ENCODE measurements around the gene CHMP4A.
"Not testable (repeated sequence)": the region's sequence is repeated elsewhere in the genome, so short reads cannot be mapped to it uniquely, and the experiment has no call there.

Gene CHMP4A

DNA sequence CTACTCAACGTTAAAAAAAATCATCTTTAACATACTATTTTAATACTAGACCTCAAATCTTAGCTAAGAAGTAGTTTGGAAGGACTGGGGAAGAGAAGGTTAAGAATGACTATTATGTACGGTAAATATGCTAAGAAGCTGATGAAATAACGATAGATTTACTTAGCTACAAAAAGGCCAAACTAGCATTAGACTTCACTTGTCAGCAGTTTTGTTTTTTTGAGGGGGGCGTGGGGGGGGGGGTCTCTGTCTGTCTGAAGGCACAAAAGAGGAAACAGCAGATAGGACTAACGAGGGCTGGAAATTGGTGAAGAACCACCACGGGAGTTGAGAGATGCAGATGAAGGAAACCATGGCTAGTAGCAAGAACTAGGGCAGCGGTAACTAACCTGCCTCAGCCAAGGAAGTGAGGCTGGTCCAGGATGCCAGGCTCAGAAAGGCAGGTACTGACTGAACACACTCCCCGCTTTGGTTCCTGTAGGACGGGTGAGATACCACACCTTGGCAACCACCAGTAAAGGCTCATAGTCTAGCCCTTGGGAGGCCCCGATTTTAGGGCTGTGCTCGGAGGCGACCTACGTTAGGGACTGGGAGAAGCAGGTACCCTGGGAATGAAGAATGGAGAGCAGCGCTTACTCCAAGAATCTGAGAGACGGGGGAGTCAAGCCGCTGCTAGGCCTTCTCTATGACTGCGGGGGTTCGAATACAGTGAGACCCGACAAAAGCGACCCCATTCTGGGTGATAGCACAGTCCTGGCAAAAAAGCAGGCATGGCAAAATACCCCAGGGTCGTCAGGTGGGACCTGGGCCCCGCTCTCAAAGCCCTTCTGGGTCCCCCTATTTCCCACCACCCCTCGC is 18.2 kb upstream of the CHMP4A start:
- no peak for DNase-seq (ENCODE audit: extremely low read depth in 1 of 2, low read depth in 1 of 2)

DNA sequence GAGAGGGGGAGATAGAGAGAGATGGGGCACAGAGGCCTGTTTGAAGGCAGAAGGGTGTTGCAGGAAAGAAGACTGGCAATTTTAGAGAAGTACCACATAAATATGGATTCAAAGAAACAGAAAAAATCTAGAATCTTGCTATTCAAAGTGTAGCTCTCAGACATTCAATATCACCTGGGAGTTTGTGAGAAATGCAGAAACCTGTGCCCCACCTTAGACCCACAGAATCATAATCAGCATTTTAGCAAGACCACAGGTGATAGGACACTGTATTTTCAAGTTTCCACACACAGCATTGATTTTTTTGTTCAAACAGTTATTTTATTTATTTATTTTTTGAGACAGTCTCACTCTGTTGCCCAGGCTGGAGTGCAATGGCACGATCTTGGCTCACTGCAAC is 15.6 kb upstream of the CHMP4A start:
- no peak for DNase-seq (ENCODE audit: extremely low read depth in 1 of 2, low read depth in 1 of 2)

DNA sequence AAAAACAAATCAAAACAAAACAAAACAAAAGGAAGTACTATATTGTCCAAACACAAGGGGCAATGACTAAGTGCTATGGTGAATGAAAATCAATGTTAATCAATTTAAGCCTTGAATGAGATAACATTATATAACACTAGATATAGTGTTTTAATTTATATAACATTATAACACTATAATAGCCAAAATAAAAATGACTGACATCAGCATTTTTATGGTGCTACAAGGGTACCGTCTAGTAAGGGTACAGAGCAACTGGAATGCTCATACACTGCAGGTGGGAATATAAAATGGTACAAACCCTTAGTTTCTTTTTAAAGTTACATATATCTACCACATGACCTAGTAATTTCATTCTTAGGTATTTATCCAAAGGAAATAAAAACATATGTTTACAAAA is 13.2 kb upstream of the CHMP4A start:
- DNase-seq (ENCODE audit: extremely low read depth in 1 of 2, low read depth in 1 of 2): no peak

GRCh38 chr14:24224618-24225071 is 11.4 kb upstream of the CHMP4A start:
- DNase-seq (ENCODE audit: extremely low read depth in 1 of 2, low read depth in 1 of 2): no peak

- DNase-seq (ENCODE audit: extremely low read depth in 1 of 2, low read depth in 1 of 2): not testable (repeated sequence)
Measured at GRCh38 chr14:24222987-24223386, 9.7 kb upstream of the CHMP4A start.

DNA sequence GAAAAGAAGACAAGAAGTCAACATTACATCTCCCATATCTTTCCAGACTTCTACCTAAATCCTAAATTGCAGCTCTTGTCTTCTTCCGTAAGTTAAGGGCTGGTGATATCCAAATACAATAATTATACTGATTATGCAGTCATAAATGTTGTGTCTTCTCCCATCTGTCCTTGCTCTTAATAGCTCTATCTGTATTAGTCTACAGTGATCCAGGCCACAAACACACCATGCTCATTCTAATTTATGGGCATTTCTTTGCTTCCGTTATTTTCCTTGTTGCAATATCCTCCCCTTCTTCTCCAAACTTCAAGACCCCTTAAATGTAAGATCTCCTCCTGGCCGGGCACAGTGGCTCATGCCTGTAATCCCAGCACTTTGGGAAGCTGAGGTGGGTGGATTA is 6.2 kb upstream of the CHMP4A start:
- DNase-seq (ENCODE audit: extremely low read depth in 1 of 2, low read depth in 1 of 2): no peak

- no peak for DNase-seq (ENCODE audit: extremely low read depth in 1 of 2, low read depth in 1 of 2)
Measured at GRCh38 chr14:24219080-24219479, 5.8 kb upstream of the CHMP4A start.

DNA sequence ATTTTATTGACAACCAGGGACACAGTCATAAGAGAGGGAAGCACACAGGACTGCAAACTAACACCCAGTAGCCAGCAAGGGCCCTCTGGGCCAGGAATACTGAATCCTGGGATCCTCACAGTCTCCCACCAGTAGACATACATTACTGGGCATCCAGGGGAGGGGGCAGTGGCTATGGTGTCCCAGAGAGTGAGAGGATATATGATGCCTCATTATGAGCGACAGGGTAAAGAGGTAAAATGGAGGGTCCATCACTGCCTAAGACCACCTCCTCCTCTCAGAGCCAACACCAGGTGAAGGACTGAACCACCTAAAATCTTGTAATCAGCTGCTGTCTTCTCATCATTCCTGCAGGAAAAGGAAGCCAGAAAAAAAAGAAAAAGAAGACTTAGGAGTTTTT is 3.6 kb upstream of the CHMP4A start:
- not testable (repeated sequence) for DNase-seq (ENCODE audit: extremely low read depth in 1 of 2, low read depth in 1 of 2)

GRCh38 chr14:24216345-24216699 is 3.0 kb upstream of the CHMP4A start:
- DNase-seq (ENCODE audit: extremely low read depth in 1 of 2, low read depth in 1 of 2): no peak

DNA sequence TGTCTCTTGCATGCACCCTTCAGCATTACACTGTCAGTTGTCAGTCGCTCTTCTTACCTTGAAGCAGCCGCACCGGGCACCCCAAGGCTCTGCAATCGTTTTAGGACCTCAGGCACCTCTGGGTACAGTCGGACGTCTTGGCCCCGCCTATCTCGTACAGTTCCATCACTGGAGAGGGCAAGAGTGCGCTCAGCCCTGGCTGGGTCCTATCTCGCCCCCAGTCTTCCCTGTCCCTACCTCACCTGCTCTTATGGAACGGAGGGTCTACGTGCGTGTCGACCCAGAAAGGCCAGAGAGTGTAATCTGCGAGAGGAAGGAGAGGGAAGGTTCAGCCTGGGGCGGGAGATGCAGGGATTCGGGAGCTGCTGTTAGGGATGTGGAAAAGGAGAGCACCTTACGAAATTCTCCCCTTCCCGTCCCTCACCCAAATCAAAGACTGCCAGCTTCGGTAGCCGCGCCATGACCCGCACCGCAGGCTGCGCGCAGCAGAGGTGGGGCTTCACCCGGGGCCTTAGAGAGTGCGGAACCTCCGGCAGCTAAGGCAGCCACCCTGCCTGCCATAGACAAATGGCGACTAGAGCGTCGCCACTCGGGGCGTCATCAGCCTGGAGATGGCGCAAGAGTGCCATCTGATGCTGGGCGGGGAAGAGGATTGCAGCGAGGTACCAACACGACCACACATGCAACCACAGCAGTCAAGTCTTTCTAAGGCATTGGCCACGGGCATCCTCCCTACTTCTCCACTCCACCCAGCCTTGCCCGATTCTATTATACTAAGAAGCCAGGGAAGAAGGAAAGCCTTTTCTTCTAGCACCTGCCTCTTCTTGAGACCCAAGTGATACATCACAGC is 2.4 kb upstream of the CHMP4A start, which contains the start of gene MDP1:
MDP1 (minus strand) TSS at position 572 of the 850 bp plus-strand sequence; CDS start at position 461, 111 bp downstream.
- peak; percentile 62 to 83 for DNase-seq (ENCODE audit: extremely low read depth in 1 of 2, low read depth in 1 of 2)

GRCh38 chr14:24213866-24214662 is 776 bp upstream of the CHMP4A start:
- no peak for DNase-seq (ENCODE audit: extremely low read depth in 1 of 2, low read depth in 1 of 2)

DNA sequence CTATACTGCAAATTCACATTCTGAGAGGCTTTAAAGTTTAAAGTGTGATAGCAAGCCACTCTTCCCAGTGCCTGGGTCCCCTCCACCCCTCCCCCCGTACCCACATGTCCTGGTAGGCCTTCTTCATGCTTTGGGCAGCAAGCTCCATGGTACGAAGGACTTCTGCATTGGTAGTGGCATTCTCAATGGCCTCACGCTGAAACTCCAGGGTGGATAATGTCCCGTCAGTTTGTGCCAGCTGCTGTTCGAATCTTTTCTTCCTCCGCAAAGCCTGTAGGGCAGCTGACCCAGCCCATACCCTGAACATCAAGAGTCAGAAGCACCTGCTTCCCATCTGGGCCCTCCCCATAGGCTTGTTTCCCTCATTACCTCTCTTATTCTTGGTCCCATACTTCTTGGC is 2.0 kb downstream of the CHMP4A start:
- no peak for DNase-seq (ENCODE audit: extremely low read depth in 1 of 2, low read depth in 1 of 2)

- DNase-seq (ENCODE audit: extremely low read depth in 1 of 2, low read depth in 1 of 2): no peak
Measured at GRCh38 chr14:24207625-24208024, 5.7 kb downstream of the CHMP4A start.

DNA sequence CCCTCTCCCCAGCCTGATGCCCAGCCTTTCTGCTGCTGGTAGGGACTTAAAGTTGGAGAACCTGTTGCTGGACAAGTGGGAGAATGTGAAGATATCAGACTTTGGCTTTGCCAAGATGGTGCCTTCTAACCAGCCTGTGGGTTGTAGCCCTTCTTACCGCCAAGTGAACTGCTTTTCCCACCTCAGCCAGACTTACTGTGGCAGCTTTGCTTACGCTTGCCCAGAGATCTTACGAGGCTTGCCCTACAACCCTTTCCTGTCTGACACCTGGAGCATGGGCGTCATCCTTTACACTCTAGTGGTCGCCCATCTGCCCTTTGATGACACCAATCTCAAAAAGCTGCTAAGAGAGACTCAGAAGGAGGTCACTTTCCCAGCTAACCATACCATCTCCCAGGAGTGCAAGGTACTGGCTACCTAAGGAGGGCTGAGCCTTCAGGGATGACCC is 6.2 kb downstream of the CHMP4A start:
- DNase-seq (ENCODE audit: extremely low read depth in 1 of 2, low read depth in 1 of 2): no peak

- DNase-seq (ENCODE audit: extremely low read depth in 1 of 2, low read depth in 1 of 2): no peak
Measured at GRCh38 chr14:24206260-24207103, 6.8 kb downstream of the CHMP4A start.

DNA sequence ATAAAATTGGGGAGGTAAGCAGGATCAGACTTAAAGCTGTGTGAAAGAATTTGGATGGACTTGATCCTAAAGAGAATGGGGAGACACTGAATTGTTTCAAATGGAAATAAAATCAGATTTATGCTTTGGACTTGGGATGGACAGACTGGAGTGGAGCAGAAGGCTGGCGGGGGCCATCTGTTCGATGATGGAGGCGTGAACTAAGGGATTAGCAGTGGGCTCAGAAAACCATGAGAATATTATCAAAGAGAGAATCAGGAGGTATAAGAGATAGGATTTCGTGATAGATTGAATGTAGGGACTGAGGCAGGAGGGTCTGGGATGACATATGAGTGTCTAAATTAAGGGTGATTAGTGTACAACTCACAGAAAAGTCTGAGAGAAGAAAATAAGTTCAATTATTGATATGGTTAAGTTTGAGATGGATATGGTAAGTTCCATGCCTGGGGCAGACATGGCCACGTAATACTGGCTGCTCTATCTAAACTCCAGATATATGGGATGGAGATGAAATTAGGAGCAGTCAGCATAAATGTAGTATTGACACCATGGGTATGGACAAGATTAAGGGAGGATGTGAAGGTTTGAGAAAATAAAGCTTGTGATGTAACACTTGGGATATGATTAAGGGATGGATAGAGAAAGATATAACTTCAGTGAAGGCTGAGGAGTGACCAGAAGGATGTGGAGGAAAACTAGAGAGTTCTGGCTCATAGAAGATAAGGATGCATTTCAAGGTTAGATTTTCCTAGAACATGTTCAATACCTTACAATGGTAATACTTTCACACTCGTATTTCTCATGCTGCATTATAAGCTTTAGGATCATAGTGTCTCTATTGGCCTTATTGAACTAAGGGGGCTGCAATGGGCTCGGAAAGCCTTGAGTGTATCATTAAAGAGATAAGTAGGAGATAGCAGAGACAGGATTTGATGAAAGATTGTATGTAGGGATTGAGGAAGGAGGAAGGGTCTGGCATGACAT is 8.8 kb downstream of the CHMP4A start:
- no peak for DNase-seq (ENCODE audit: extremely low read depth in 1 of 2, low read depth in 1 of 2)

- not testable (repeated sequence) for DNase-seq (ENCODE audit: extremely low read depth in 1 of 2, low read depth in 1 of 2)
Measured at GRCh38 chr14:24203249-24203886, 9.9 kb downstream of the CHMP4A start.

- not testable (repeated sequence) for DNase-seq (ENCODE audit: extremely low read depth in 1 of 2, low read depth in 1 of 2)
Measured at GRCh38 chr14:24202538-24202937, 10.8 kb downstream of the CHMP4A start.

All from stimulated activated CD8-positive, alpha-beta memory T cell treated with anti-CD3 and anti-CD28 coated beads, Interleukin-7, amount 100 ng/mL, for 48 hours (primary cell).